Urothelium cell line (cell line): ENCODE data around the gene CYB561D1.
A peak's percentile ranks its signal among the peaks of the same experiment; 100 is the strongest.

Source experiments
- DNase-seq: peaks from one replicate; pipeline ENCODE4 v3.0.0; 2011; ENCODE audit warnings: low spot score, mixed read lengths
- FAIRE-seq: peaks from 2 replicates; lab custom pipeline; 2011; peaks lifted over from hg19 to GRCh38; lab: Jason Lieb, UNC

Gene CYB561D1

DNA sequence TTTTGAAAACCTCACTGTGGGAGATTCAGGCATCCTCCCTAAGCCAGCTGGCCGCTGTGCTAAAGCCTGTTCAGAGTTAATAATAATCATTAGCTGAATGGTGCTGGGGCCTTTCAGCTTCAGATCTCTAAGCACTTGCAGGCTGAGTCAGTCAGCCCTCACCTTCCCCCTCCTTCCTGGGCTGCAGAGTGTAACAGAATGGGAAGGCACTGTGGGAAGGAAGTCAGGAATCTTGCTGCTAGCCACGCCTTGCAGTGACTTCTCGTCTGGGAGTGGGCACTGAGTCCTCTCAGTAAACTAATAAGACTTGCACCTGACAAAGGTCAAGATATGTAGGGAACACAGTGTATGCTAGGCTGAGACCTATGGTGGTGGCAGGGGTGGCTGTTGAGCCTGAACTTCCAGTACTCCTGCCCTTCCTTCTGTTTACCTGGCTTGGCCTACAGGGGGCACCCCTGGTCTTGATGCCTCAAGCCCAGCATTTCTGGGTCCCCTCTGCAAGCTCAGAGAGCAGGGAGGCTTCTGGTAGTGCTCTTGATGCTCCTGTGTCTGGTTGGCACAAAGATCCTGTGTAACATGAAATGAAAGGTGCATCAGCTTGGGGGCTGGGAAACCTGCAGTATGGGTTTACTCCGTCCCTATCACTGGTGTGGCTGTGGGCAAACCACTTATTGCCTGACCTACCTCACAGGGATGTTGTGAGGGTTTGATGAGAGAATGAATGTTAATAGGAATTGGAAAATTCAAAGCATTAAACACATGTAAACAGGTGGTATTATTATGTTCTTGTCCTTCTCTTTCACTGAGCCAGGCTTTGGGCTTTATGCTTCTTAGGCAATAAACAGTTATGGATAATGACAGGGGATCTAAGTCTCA is 6.0 kb downstream of the CYB561D1 start:
- FAIRE-seq = no peak
- DNase-seq = no peak

DNA sequence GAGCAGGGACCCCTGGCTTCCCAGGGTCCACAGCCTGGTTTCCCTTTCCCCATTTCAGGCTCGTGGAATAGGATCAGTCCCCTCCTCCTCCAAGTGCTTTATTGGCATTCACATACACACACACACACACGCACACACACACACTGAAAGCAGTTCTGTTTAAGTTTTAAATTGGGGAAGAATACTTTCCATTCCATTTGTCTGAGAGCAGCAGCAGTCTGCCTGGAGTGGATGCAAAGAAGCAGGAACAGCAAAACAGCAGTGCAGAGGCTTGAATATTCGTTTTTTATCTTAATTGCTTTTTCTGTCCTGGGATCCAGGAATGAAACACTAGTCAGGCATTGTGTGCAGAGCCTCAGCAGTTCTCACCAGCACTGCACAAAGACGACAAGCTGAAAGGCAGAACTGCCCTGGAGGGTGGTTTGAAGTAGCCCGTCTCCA is 7.1 kb downstream of the CYB561D1 start:
- FAIRE-seq (no peak), DNase-seq (no peak)

DNA sequence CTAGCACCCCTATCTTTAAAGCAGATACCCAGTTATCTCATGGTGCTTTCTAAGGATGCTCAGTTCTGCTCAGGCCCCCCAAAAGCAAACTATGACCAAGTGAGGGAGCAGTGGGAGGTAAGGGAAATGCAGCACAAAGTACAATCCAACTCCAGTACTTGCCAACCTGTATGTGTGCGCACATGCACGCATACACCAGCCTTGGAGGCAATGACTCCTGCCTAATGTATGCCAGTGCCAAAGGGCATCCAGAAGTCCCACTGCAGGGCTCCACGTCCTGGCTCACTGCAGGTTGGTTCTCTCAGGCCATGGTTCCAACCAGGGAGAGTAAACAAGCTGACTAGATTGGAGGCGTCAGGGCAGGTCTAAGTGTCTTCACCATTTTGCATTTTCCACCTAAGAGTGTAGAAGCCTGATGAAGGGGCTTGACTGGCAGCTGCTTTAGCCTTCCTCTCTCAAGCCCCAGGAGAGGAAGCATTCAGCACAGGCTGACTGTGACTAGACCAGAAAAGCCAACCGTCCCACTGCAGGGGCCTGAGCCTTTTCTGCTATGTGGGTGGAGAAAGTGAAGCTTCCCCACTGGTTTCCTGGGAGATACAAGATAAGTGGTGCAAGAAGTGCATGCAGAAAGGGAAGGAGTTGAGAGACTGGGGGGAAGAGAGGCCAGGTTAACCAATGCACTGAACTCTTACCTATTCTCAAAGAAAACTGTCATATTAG is 7.9 kb downstream of the CYB561D1 start:
- DNase-seq (no peak), FAIRE-seq (no peak)

DNA sequence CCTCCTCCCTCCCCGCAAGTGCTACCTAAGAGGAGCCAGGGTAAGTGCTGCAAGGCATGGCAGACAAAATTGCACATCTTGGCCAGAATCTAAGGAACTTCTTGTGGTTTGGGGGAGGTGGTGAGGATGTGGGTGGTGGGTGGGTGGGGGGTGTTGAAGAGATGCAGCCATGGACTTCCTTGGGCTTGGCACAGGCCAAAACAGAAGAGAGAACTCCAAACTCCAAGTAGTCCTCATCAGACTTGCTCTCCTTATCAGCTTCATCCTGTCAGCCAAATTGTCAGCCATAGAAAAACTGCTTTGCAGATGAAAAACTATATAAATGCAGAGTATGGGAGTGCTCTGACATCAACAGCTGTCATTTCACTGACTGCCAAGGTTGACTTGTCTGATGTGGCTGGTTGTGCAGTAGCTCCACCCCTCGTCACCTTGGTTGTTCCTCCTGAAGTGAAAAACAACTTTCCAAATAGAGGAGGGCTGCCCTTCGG is 8.5 kb downstream of the CYB561D1 start:
- DNase-seq (no peak), FAIRE-seq (no peak)

DNA sequence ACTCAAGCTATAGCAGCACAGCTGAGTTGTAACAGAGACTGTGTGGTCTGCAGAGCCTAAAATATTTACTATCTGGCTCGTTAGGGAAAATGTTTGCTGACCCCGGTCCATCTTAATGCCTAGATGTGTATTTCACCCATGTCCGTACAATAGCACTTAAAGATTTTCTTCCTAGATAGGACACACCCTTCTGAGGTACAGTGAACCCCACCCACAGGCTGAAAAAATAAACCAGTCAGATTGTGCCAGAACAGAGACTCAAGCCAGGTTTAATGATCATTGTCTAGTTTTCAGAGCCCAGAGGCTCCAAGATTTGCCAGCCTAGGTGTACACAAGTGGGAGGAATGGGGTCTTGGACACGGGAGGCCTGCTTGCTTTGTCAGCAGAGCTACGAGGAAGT is 10.0 kb downstream of the CYB561D1 start:
- DNase-seq = no peak
- FAIRE-seq = no peak

DNA sequence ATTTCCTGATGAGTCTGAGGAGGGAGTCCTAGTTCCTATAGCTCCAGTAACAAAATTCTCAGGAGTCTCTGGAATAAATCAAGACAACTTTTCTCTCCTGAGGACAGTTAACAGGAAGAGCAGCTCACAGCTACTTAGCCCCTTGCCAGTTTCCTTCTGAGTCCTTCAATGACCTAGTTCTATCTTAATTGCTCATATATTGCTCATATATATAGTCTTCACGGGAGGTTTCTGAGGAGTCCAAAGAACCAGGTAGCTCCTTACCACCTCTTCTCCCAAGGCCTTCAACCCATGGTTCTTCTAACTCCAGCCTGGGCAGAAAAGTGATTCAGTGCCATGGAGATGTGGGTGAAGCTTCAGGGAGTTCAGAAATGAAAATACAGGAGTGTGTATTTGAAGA is 11.1 kb downstream of the CYB561D1 start:
- no peak for FAIRE-seq

DNA sequence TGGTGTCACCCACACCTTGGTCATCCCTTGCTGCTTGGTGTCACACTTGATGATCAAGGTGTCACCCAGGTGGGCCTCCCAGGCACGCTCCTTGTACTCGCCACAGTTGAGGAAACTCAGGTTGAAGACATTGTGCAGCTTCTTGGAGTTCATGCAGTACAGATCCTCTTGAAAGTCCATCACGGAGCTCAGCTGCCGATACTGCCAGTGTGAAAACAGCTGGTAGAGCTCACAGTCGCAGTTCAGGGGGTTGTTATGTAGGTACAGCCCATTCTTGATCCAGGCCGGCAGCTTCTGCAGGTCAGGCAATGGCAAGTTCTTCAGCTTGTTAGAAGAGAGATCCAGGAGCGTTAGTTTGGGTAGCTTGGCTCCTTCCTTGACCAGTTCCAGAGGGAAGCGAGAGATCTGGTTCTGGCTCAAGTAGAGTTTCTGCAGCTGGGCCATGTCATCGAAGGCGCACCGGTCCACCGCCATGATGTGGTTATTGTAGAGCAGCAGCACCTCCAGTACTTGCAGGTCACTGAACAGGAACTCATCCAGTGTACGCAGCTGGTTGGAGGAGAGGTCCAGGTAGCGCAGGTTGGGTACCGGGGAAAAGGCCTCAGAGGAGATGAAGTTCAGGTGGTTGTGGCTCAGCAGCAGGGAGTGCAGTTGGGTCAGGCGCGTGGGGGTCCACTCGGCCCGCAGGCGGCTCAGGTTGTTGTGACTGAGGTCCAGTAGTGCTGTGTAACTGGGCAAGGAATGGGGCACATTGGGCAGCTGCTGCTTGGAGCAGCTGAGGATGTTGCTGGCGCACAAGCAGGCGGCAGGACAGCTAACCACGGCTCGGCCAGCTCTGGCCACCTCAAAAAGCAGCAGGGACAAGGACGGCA is 14.3 kb downstream of the CYB561D1 start:
- FAIRE-seq = no peak
- DNase-seq = no peak

More for the DNA sequence above, 11.1 kb downstream of the CYB561D1 start:
- no peak for DNase-seq

DNA sequence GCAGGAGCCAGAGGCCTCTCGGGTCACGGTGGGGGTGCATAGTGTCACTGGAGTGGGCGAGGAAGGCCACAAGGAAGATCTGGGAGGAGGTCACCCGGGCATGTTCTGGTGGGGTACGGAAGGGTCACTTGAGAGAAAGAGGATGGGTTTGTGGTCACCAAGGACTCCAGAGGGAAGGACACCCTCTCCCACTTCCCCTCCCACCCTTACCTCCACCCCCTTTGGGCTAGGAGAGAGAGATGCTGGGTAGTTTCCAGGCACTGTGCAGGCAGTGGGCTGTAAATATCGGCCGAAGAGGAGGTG is 14.9 kb downstream of the CYB561D1 start:
- DNase-seq = no peak
- FAIRE-seq = no peak

DNA sequence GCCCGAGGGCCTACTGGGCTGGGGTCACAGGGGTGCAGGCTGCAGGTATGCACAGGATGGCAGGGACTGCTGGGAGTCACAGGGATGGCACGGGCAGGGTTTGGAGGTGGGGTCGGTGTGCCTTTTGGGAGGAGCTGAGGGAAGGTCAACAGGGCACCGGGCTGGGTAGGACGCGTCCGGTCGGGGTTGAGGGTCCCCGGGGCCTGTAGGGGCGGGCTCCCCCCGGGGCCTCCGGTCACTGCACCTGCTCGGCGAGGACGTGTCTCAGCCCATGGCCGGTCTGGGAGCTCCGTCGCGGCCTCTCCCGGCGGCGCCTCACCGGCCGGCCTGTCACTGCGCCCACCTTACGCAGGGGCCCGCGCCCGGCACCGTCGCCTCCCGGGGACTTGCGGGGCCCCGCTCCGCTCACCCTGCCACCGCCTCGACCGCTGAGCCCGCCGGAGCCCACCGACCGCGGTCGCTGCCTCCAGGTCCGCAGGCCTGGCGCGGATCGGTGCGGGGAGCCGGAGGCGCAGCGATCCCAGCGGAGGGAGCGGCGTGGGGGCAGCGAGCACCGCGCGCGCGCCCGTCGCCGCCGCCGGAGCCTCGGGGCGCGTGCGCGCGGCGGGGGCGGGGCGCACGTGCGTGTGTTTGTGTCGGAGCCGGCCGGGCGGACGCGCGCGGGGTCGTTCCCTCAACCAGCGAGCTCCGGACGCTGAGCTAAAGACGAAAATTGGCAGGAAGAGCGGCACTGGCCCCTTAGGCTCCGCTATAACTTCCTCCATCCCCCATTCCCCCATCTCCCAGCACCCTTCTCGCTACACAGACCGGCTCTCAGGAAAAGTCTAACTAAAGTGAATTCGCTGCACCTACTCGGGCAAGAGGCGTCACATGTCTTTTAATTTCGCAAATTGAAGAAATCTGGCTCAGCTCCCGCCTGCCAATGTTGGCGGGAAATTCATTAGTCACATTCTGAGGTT is 15.6 kb downstream of the CYB561D1 start, which contains the start of gene AMIGO1:
TSS of gene AMIGO1 (minus strand) at position 552 of the 959 bp plus-strand sequence. CDS start 815 bp downstream, outside the sequence.
- peak; percentile 93 for DNase-seq
- FAIRE-seq = peak; percentile 94

DNA sequence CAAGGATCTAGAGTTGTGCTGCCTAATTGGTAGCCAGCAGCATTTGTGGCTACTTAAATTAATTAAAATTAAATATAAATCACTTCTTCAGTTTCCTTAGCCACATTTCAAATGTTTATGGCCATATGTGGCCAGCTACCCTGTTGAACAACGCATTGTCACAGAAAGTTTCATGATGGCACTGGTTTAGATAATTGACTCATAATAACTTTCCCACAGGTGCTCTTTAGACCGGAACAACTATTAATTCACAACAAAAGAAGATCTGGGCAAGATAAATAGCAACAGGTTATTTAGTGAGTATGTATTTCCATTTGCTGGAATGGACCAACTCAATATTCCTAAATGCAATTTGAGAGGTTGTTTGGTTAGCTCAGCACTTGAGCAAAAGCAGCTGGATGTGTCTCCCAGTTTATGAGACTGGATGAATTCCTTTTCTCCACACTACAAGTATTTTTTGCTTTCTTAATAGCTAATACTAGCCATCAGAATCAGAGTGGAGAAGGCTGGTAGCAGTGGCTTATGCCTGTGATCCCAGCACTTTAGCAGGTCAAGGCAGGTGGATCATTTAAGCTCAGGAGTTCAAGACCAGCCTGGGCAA is 19.3 kb downstream of the CYB561D1 start:
- no peak for DNase-seq
- FAIRE-seq = no peak

DNA sequence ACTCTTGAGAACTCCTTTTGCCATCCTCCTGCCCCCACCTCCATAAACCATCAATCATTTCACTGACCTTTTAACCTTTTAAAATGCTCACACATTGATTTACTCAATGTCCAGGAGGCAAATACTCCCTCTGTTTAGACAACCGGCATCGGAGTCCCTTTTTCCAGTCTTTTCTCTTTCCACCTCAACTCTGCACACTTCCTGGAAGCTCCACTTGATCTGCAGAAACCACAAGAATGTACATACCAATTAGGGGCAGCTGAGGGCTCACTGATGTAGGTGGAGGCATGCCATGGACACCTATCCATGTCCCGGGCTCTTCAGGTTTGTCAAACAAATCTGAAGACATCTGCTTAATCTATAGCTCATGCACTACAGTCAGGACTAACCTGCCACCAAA is 21.0 kb downstream of the CYB561D1 start:
- DNase-seq = no peak
- no peak for FAIRE-seq

DNA sequence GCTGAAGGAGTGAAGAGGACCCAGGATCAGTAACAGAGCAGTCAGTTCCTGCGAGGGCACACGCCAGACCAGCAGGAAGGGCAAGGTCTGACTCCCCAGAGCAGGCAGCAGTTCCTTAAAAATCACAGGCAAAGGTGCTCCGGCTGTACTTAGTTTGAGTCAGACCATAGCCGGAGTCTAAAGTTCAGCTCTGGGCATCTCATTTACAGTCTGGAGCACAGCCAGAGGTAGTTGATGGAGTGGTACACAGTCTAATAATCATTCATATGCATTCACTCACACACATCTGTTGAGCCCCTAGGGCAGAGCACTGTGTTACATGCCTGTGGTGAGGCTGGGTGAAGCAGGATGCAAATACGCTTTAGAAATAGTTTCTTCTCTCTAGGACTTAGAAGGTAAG is 23.0 kb downstream of the CYB561D1 start:
- no peak for FAIRE-seq
- DNase-seq = no peak

DNA sequence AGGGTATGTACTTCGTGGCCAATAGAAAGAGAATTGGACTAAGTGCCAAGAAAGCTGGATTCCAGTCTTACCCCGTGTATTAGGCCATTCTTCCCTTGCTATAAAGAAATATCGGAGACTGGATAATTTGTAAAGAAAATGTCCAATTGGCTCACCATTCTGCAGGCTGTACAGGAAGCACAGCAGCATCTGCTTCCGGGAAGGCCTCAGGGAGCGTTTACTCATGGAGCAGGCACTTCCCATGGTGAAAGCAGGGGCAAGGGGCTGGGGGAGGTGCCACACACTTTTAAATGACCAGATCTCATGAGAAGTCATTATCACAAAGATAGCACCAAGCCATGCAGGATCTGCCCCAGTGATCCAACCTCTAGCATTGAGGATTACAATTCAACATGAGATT is 23.4 kb downstream of the CYB561D1 start:
- no peak for FAIRE-seq
- no peak for DNase-seq

DNA sequence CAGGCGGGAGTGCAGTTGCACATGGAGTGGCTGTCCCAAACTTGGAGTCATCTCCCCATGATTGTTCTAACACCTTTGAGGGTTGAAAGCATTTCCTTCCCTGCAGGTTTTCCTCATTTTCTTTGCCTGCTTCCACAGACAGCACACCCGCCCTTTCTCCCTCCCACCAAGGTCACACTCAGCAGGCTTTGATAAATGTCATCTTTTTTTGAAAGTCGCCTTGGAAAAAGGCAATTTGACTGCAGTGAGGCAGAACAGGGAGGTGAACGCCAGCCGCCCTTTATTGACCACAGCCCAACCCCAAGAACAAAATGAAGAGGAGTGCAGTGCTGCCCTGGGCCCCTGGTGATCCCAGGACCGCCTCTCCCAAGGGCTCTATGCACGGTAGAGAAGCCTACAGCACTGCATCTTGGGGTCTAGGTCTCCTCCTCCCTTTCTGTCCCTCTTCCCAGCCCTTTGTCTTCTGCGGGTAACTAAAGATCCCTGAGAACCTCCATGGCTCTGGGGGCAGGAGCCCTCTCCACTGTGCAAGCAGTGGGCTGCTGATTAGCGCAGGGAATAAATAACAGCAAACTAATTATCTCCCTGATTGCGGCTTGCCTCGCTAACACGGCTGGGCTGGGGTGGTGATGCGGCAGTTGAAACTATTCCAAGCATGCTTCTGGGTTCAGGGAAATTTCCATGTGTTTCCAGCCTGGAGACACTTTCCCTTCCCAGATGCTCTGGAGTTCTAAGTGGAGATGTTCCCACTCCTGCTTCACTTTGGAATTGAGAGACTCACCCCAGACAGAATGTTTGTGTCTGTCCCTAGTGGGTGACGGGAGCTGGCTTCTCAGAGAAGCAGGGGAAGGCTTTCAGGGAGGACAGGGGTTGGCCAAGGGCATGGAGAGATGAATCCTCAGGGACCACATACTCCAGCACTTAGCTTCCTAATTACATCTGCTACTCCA is 27.4 kb downstream of the CYB561D1 start:
- FAIRE-seq (no peak), DNase-seq (no peak)

DNA sequence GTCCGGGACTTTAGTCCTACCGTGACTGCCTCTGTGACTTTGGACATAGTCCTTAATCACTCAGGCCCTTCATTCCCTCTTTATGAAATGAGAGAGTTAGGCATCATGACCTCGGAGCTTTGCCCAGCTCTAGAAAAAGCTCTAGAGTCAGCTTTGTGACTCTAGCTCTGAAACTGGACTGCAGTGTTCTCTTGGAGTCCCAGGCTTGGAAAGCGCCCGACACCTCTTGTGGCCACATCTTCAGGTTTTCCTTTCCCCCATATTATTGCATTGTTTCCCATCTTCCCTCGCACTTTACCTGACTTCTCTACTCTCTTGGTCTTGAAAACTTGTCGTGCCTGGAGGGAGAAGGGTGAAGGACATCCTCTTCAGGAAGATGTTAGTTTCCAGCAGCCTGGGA is 28.1 kb downstream of the CYB561D1 start:
- no peak for FAIRE-seq

DNA sequence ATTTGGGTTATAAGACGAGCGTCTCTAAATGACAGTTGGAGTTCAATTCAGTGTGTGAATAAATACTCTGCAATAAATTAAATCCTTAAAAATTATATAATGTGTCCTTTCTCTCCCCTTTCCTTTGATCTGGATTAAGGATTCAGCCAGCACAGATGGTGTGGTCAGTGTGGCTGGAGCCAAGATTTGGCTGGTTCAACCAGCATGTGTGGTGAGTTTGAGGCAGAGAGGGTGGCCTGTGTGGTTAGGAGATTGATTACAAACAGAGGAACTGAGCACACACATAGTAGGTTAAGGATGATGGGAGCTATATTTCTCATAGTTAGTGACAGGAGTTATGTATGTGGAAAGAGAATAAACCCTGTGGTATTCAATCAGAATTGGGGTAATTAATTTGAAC is 29.8 kb downstream of the CYB561D1 start:
- FAIRE-seq (no peak), DNase-seq (no peak)

More for the DNA sequence above, 28.1 kb downstream of the CYB561D1 start:
- DNase-seq = no peak

DNA sequence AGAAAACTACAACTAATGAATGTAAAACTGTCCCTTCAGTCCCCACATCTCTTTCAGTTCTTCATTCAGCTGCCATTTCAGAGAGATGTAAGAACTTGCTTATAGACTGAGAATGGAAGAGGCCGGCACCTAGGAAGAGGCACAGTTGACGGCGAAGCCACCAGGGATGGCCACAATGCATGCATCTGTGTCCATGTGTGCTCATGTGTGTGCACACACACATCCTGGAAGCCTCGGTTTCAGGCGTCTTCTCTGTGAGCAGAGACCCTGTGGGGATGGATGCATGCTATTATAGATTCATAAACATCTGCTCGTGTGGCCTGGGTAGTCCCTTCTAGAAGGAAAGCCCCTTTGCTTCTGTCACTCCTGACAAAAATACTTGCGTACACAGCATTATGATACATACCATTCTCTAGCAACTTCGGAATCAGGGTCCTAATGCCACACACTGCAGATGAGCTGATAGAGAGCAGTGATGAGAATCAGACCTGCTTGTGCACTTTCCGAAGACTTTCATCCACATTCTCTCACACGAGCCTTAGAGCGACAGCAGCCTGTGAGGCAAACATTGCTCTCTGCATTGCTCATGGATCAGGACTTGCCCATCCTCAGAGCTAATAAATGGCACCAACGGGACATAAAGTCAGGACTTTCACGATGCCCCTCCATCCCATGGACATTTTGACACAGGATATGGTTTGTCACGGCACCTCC is 33.4 kb downstream of the CYB561D1 start:
- FAIRE-seq = no peak

More for the DNA sequence above, 33.4 kb downstream of the CYB561D1 start:
- no peak for DNase-seq
